ENCODE data around the gene CPPED1.

CPPED1 gene

DNA sequence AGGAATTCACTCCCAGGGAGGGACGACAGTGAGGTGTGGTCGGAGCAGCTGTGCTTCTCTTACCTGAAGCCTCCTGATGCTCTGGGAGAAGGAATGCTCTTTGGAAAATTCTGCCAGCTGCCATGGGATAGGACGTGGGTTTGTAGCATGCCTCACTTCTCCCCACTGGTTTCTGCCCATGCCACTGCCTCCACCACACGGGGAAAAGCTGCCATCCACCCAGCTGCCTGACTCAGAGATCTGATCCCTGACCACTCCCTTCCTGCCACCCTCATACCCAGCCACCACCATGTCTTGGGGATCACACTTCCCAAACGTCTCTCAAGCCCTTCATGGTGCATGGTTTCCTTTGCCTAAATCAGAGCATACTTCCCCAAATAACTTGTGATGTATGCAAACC lies 80.0 kb downstream of the CPPED1 start:
- H2BK120ac ChIP-seq (ENCODE audit: insufficient read depth, low read length, poor library complexity), result no peak overlapping the region
- H3K27me3 ChIP-seq (ENCODE audit: insufficient read depth, low read length), result no peaks in the 10 kb centered on the region
- DNase-seq, result no peak
- H3K18ac ChIP-seq (ENCODE audit: low read length), result no peak overlapping the region
- H4K8ac ChIP-seq (ENCODE audit: low read depth, low read length), result no peak overlapping the region
- H3K27ac ChIP-seq (ENCODE audit: low read depth, low read length), result no peak overlapping the region
- no peaks in the 10 kb centered on the region for H3K79me1 ChIP-seq (ENCODE audit: low read length)
- H3K79me2 ChIP-seq (ENCODE audit: control insufficient read depth, insufficient read depth, low read length, poor library complexity), result no peaks in the 10 kb centered on the region
- H4K91ac ChIP-seq (ENCODE audit: low read depth, low read length), result no peak overlapping the region
- WGBS (ENCODE audit: extremely low coverage, insufficient coverage, insufficient read length), result no CpG with 5 or more reads among the region's 5 CpGs
- H2BK5ac ChIP-seq (ENCODE audit: low read depth, low read length, poor library complexity), result no peak overlapping the region
- H3K4me2 ChIP-seq (ENCODE audit: low read length), result no peak overlapping the region
- H4K12ac ChIP-seq (ENCODE audit: low read depth, low read length), result no peak overlapping the region
- no peaks in the 10 kb centered on the region for H3K9me3 ChIP-seq (ENCODE audit: insufficient read depth, low read depth, low read length)
- no peaks in the 10 kb centered on the region for H3K4me1 ChIP-seq (ENCODE audit: control insufficient read depth in 1 of 2, insufficient read depth in 2 of 2, low read length in 2 of 2)
- no peak overlapping the region for H3K9ac ChIP-seq (ENCODE audit: low read length)
- H2AFZ ChIP-seq (ENCODE audit: insufficient read depth, low read length, poor library complexity), result no peak overlapping the region
- no peaks in the 10 kb centered on the region for H3K36me3 ChIP-seq (ENCODE audit: control insufficient read depth in 1 of 2, insufficient read depth in 2 of 2, low read length in 2 of 2)
- no peak overlapping the region for H2AK5ac ChIP-seq (ENCODE audit: low read length)
- no peak overlapping the region for H2BK12ac ChIP-seq (ENCODE audit: low read length)
- H3K23ac ChIP-seq (ENCODE audit: low read length), result no peak overlapping the region
- no peak overlapping the region for H3K4me3 ChIP-seq (ENCODE audit: low read depth, low read length)
- H3K14ac ChIP-seq (ENCODE audit: low read length), result no peak overlapping the region
- no peak overlapping the region for H3K4ac ChIP-seq (ENCODE audit: low read depth, low read length)

GRCh38 chr16:12721841-12722421 lies 81.8 kb downstream of the CPPED1 start:
- no peak overlapping the region for H4K91ac ChIP-seq (ENCODE audit: low read depth, low read length)
- H2BK5ac ChIP-seq (ENCODE audit: low read depth, low read length, poor library complexity), result no peak overlapping the region
- WGBS (ENCODE audit: extremely low coverage, insufficient coverage, insufficient read length), result no CpG with 5 or more reads among the region's 9 CpGs

GRCh38 chr16:12719972-12720371 lies 83.7 kb downstream of the CPPED1 start:
- no peak overlapping the region for H4K12ac ChIP-seq (ENCODE audit: low read depth, low read length)
- no peak overlapping the region for H3K27ac ChIP-seq (ENCODE audit: low read depth, low read length)
- no peak overlapping the region for H3K14ac ChIP-seq (ENCODE audit: low read length)
- H4K91ac ChIP-seq (ENCODE audit: low read depth, low read length), result no peak overlapping the region
- H2BK12ac ChIP-seq (ENCODE audit: low read length), result no peak overlapping the region
- no peak overlapping the region for H3K4me3 ChIP-seq (ENCODE audit: low read depth, low read length)
- H4K8ac ChIP-seq (ENCODE audit: low read depth, low read length), result no peak overlapping the region
- no peaks in the 10 kb centered on the region for H3K79me1 ChIP-seq (ENCODE audit: low read length)
- H3K9ac ChIP-seq (ENCODE audit: low read length), result no peak overlapping the region
- H3K4me2 ChIP-seq (ENCODE audit: low read length), result no peak overlapping the region
- H3K18ac ChIP-seq (ENCODE audit: low read length), result no peak overlapping the region
- H2AK5ac ChIP-seq (ENCODE audit: low read length), result no peak overlapping the region
- no peak overlapping the region for H2AFZ ChIP-seq (ENCODE audit: insufficient read depth, low read length, poor library complexity)
- H3K9me3 ChIP-seq (ENCODE audit: insufficient read depth, low read depth, low read length), result no peaks in the 10 kb centered on the region
- no peak overlapping the region for H2BK120ac ChIP-seq (ENCODE audit: insufficient read depth, low read length, poor library complexity)
- H3K4ac ChIP-seq (ENCODE audit: low read depth, low read length), result no peak overlapping the region
- no peaks in the 10 kb centered on the region for H3K27me3 ChIP-seq (ENCODE audit: insufficient read depth, low read length)
- H3K4me1 ChIP-seq (ENCODE audit: control insufficient read depth in 1 of 2, insufficient read depth in 2 of 2, low read length in 2 of 2), result no peaks in the 10 kb centered on the region
- H3K79me2 ChIP-seq (ENCODE audit: control insufficient read depth, insufficient read depth, low read length, poor library complexity), result no peaks in the 10 kb centered on the region
- no peak overlapping the region for H2BK5ac ChIP-seq (ENCODE audit: low read depth, low read length, poor library complexity)
- no peak overlapping the region for H3K23ac ChIP-seq (ENCODE audit: low read length)
- H3K36me3 ChIP-seq (ENCODE audit: control insufficient read depth in 1 of 2, insufficient read depth in 2 of 2, low read length in 2 of 2), result no peaks in the 10 kb centered on the region
- no CpG with 5 or more reads among the region's 4 CpGs for WGBS (ENCODE audit: extremely low coverage, insufficient coverage, insufficient read length)
- DNase-seq, result no peak

More at GRCh38 chr16:12721841-12722421, 81.8 kb downstream of the CPPED1 start:
- H3K9me3 ChIP-seq (ENCODE audit: insufficient read depth, low read depth, low read length), result no peaks in the 10 kb centered on the region
- H3K4me3 ChIP-seq (ENCODE audit: low read depth, low read length), result no peak overlapping the region
- H3K4me1 ChIP-seq (ENCODE audit: control insufficient read depth in 1 of 2, insufficient read depth in 2 of 2, low read length in 2 of 2), result no peaks in the 10 kb centered on the region
- H3K36me3 ChIP-seq (ENCODE audit: control insufficient read depth in 1 of 2, insufficient read depth in 2 of 2, low read length in 2 of 2), result no peaks in the 10 kb centered on the region
- H2BK120ac ChIP-seq (ENCODE audit: insufficient read depth, low read length, poor library complexity), result no peak overlapping the region
- H3K27me3 ChIP-seq (ENCODE audit: insufficient read depth, low read length), result no peaks in the 10 kb centered on the region
- H4K12ac ChIP-seq (ENCODE audit: low read depth, low read length), result no peak overlapping the region
- no peak overlapping the region for H3K4ac ChIP-seq (ENCODE audit: low read depth, low read length)
- H2AK5ac ChIP-seq (ENCODE audit: low read length), result no peak overlapping the region
- no peak overlapping the region for H3K27ac ChIP-seq (ENCODE audit: low read depth, low read length)
- H3K9ac ChIP-seq (ENCODE audit: low read length), result no peak overlapping the region
- H4K8ac ChIP-seq (ENCODE audit: low read depth, low read length), result no peak overlapping the region
- H3K4me2 ChIP-seq (ENCODE audit: low read length), result no peak overlapping the region
- H2AFZ ChIP-seq (ENCODE audit: insufficient read depth, low read length, poor library complexity), result no peak overlapping the region
- H3K79me1 ChIP-seq (ENCODE audit: low read length), result no peaks in the 10 kb centered on the region
- H2BK12ac ChIP-seq (ENCODE audit: low read length), result no peak overlapping the region
- H3K79me2 ChIP-seq (ENCODE audit: control insufficient read depth, insufficient read depth, low read length, poor library complexity), result no peaks in the 10 kb centered on the region
- H3K14ac ChIP-seq (ENCODE audit: low read length), result no peak overlapping the region
- no peak overlapping the region for H3K23ac ChIP-seq (ENCODE audit: low read length)
- DNase-seq, result no peak
- no peak overlapping the region for H3K18ac ChIP-seq (ENCODE audit: low read length)

- H3K14ac ChIP-seq (ENCODE audit: low read length), result no peak overlapping the region
- WGBS (ENCODE audit: extremely low coverage, insufficient coverage, insufficient read length), result no CpG with 5 or more reads among the region's 3 CpGs
- no peak overlapping the region for H3K4me3 ChIP-seq (ENCODE audit: low read depth, low read length)
- no peak overlapping the region for H2BK5ac ChIP-seq (ENCODE audit: low read depth, low read length, poor library complexity)
- H3K4ac ChIP-seq (ENCODE audit: low read depth, low read length), result no peak overlapping the region
- H3K27me3 ChIP-seq (ENCODE audit: insufficient read depth, low read length), result no peaks in the 10 kb centered on the region
- H3K27ac ChIP-seq (ENCODE audit: low read depth, low read length), result no peak overlapping the region
- no peak overlapping the region for H3K18ac ChIP-seq (ENCODE audit: low read length)
- no peaks in the 10 kb centered on the region for H3K4me1 ChIP-seq (ENCODE audit: control insufficient read depth in 1 of 2, insufficient read depth in 2 of 2, low read length in 2 of 2)
- peak overlapping the region; percentile 69 for H3K9ac ChIP-seq (ENCODE audit: low read length)
- H4K91ac ChIP-seq (ENCODE audit: low read depth, low read length), result no peak overlapping the region
- no peaks in the 10 kb centered on the region for H3K36me3 ChIP-seq (ENCODE audit: control insufficient read depth in 1 of 2, insufficient read depth in 2 of 2, low read length in 2 of 2)
- no peak overlapping the region for H2BK12ac ChIP-seq (ENCODE audit: low read length)
- no peak overlapping the region for H2AK5ac ChIP-seq (ENCODE audit: low read length)
- no peaks in the 10 kb centered on the region for H3K79me2 ChIP-seq (ENCODE audit: control insufficient read depth, insufficient read depth, low read length, poor library complexity)
- H3K9me3 ChIP-seq (ENCODE audit: insufficient read depth, low read depth, low read length), result no peaks in the 10 kb centered on the region
- no peak overlapping the region for H2AFZ ChIP-seq (ENCODE audit: insufficient read depth, low read length, poor library complexity)
- no peak overlapping the region for H4K12ac ChIP-seq (ENCODE audit: low read depth, low read length)
- no peak overlapping the region for H3K23ac ChIP-seq (ENCODE audit: low read length)
- H2BK120ac ChIP-seq (ENCODE audit: insufficient read depth, low read length, poor library complexity), result no peak overlapping the region
- no peak overlapping the region for H4K8ac ChIP-seq (ENCODE audit: low read depth, low read length)
- no peaks in the 10 kb centered on the region for H3K79me1 ChIP-seq (ENCODE audit: low read length)
- no peak for DNase-seq
- no peak overlapping the region for H3K4me2 ChIP-seq (ENCODE audit: low read length)
Observed at GRCh38 chr16:12716658-12717057, 87.0 kb downstream of the CPPED1 start.

All from trophoblast cell (in vitro differentiated cells and primary cell).